ENCODE results near the gene MXD4.

MXD4 gene

DNA sequence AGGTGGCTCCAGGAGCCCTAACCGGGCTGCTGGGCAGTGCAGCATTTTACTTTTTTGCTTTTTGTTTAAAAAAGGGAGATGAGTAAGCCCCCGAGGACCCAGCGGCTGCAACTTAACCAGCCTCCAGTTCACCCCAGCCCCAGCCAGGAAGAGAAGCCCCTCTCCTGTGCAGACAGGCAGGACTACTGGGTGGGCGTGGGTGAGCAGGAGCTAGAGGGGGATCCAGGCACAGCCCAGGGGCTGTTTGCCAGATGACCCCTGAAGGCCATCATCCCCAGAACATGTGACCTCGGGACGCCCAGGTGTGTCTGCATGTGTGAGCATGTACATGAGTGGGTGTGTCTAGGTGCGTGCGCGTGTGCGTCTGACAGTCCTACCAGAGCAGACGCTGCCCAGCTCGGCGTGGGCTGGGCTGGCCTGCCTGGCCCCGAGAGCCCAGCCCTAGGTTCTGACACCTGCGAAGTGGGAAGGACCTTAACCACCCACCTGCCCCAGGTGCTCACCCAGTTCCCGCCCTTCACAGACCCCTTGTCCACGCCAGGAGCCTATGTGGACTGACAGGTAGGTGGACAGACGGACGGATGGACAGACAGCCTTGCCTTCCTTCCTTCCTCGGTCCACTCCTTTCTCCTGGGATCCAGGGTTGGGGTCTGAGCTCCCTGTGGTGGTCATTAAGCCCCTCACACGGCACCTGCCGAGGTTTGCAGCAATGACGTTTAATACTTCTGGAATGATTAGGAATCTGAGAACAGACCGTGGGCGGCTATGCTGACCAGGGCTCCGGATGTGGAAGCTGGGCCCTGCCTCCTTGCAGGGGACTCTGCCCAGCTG, 12.2 kb downstream of the MXD4 start:
- TF ChIP-seq, protein P1, sequence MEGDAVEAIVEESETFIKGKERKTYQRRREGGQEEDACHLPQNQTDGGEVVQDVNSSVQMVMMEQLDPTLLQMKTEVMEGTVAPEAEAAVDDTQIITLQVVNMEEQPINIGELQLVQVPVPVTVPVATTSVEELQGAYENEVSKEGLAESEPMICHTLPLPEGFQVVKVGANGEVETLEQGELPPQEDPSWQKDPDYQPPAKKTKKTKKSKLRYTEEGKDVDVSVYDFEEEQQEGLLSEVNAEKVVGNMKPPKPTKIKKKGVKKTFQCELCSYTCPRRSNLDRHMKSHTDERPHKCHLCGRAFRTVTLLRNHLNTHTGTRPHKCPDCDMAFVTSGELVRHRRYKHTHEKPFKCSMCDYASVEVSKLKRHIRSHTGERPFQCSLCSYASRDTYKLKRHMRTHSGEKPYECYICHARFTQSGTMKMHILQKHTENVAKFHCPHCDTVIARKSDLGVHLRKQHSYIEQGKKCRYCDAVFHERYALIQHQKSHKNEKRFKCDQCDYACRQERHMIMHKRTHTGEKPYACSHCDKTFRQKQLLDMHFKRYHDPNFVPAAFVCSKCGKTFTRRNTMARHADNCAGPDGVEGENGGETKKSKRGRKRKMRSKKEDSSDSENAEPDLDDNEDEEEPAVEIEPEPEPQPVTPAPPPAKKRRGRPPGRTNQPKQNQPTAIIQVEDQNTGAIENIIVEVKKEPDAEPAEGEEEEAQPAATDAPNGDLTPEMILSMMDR (IDR thresholded peaks at IDR 0.05) = no peak
- H3K4me3 ChIP-seq = no peak overlapping the region
- H3K27ac ChIP-seq = no peak overlapping the region
- DNase-seq (ENCODE audit: low spot score) = no peak

DNA sequence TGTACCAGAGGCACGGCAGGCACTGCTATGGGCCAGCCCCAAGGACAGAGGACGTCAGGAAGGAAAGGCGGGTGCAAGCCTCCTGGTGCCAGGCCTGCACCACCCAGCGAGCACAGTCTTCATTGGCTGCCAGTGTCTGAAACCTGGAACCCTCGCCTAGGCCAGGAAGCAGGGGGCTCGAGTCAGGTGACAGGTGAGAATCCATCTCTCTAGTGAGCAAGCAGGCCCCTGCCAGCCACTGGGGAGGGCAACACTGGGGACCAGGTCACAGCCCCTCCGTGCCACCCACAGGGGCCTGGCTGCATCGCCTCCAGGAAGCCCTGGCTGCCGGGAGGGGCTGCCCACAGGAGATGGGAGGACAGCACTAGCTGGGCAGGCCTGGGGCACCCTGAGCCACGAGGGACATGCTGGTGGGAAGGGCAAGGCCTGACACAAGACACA, 13.1 kb downstream of the MXD4 start:
- no peak for DNase-seq (ENCODE audit: low spot score)
- no peak overlapping the region for H3K27ac ChIP-seq
- H3K4me3 ChIP-seq = no peak overlapping the region
- TF ChIP-seq, protein P1 (IDR thresholded peaks at IDR 0.05) = no peak

DNA sequence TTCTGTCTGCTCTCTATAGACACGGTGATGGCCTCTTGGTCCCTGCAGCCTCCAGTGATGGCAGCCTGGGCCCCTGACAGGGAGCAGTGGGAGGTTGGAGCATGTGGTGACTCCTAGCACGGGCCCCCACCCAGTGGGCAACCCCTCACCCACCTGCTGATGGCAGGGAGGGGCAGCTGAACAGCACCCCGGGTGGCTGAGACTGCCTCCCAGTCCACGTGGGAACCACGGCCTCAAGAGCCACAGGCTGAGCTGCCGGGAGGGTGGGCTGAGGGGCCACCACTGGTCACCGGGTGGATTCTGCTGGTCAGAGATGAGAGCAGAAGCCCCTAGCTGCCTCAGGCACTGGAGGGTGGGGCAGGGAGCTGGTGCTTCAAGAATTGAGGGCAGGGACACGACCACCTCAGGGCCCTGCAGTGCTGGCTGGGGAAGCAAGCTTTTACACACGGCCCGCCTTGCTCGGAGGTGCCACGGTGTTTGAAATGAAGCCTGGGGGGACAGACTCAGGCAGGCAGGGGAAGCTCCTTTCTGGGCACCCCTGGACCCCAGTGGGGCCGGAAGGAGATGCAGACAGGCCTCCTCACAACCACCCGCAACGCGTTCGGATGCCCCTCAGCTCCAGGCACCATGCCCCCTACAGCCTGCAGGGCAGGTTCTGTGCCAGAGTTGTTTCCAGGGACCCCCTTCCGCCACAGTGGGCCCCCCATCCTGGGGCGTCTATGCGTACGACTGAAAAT, 13.7 kb downstream of the MXD4 start:
- H3K27ac ChIP-seq = no peak overlapping the region
- DNase-seq (ENCODE audit: low spot score) = no peak
- H3K4me3 ChIP-seq = no peak overlapping the region
- TF ChIP-seq, protein P1 (IDR thresholded peaks at IDR 0.05) = no peak

DNA sequence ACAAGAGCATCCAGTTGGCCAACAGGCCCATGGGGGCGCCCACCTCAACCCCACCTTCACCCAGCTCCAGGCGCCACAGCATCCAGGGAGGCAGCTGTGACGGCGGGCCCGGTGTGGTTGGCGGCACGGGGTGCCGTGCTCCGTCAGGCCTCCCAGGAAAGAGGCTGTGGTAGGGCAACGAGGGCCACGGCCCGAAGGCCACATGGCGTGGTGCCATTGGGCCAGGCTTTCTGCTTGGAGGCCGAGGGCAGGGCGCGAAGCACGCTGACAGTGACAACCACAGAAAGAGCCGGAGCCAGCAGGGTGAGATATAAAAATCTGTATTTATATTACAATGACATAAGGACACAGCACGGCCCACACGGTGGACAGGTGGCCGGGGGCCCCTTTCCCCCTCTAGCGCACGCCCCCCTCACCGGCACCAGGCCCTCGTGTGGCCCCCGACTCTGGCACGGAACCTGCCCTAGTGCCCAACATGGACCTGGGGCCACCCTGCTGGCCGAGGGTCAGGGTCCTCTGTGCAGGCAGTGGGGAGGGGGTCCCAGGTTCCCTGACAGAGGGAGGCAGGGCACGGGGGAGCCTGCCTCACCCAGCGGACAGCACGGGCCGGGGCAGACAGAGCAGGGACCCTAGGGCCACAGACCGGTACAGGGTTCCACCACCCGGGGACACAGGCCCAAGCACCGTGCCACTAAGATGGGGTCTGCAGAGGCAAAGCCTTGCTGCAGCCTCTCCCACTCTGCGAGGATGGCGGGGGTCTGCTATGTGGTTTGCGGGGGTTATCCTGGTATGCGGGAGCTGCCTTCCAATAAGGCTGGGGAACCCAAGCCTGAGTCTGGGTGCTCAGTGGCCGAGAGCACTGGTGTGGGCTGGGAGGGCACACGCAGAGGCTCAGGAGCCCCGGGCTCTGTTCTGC, 14.5 kb downstream of the MXD4 start:
- TF ChIP-seq, protein P1 (IDR thresholded peaks at IDR 0.05) = no peak
- H3K27ac ChIP-seq = no peak overlapping the region
- no peak for DNase-seq (ENCODE audit: low spot score)
- H3K4me3 ChIP-seq = no peak overlapping the region

DNA sequence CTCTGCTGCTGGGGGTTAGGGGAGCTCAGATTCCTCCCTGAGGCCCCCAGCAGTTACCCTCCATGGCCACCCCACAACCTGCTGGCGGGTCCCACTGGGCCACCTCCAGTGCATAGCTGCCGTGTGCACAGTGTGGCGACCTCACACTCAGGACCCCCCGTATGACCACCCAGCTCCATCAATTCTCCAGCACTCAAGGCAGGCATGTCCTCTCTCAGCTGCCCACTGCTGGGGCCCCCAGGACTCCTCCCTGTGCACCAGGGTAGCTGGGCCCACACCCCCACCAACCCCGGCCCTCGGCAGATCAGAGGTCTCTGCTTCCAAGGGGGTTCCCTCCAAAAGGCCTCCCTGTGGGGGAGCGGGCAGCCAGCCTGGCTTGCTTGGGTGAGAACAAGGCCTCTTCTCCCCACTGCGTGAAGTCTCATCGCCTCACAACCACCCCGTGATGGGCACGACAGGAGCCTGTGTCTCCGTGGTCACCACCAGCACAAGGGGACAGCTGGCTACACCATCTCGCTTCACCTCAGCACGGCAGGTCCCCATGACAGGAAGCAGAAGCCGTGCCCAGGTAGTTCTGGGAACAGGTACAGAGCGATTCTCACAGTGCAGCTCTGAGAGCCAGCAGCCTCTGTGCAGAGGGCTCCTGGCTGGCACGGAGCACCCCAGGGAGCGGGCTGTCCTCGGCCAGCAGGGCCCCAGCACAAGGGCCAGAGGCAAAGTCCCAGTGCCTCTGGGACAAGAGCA, 15.4 kb downstream of the MXD4 start:
- Histone ChIP-seq H3K4me3 (no peak overlapping the region), H3K27ac (no peak overlapping the region)
- DNase-seq (ENCODE audit: low spot score) = no peak
- TF ChIP-seq, protein P1 (IDR thresholded peaks at IDR 0.05) = no peak

DNA sequence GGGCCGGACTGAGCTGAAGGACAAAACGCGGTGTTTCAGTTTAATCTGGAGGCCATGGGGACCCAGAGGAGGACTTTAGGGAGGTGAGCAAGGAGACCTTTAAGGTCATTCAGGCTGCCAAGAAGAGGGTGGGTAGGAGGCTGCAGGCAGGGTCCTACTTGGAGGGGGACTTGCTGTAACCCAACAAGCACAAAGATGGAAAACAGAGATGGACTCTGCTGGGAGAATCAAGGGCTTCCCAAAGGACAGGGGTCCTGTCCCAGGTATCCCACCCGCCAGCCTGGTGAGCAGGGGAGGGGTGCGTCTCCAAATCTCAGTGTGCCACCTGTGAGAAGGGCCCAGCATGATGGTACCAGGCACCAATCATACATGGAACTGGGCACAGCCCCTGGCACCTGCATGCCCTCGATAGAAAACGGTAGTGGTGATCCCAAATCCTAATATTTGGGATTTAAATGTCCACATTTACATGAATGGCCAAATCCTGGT, 16.1 kb downstream of the MXD4 start:
- no peak for DNase-seq (ENCODE audit: low spot score)
- TF ChIP-seq, protein P1 (IDR thresholded peaks at IDR 0.05) = no peak
- Histone ChIP-seq H3K27ac (peak overlapping the region in 1 of 2 donors; percentile 59), H3K4me3 (no peak overlapping the region)

All from coronary artery (tissue), 2 donors.